Loucy (cell line): ENCODE measurements around the gene TRPV5.

Experiments
- H2AFZ ChIP-seq: fragments of 200-600 bp; sonication (generic); 2 replicates; pipeline ENCODE4 v1.6.0; 2016; ENCODE audit warnings: antibody characterized with exemption, mild to moderate bottlenecking, low read length, moderate library complexity
- H3F3A ChIP-seq: fragments of 200-600 bp; 2 replicates; pipeline ENCODE4 v1.6.0; 2016; ENCODE audit warnings: antibody characterized with exemption, low read depth, mild to moderate bottlenecking
- H3K27me3 ChIP-seq: fragments of 200-600 bp; sonication (generic); 2 replicates; pipeline ENCODE4 v1.6.1; 2014; ENCODE audit warnings: low read length, mild to moderate bottlenecking; ENCODE audit not compliant: insufficient read depth, poor library complexity, severe bottlenecking
- H3K36me3 ChIP-seq: fragments of 200-600 bp; sonication (generic); 2 replicates; pipeline ENCODE4 v1.6.1; 2016; ENCODE audit warnings: low read length; ENCODE audit not compliant: insufficient read depth
- H3K4me1 ChIP-seq: fragments of 200-600 bp; sonication (generic); 2 replicates; pipeline ENCODE4 v1.5.1; 2014; ENCODE audit warnings: low read length, mild to moderate bottlenecking; ENCODE audit not compliant: insufficient read depth, poor library complexity, severe bottlenecking
- H3K4me2 ChIP-seq: fragments of 200-600 bp; sonication (generic); 2 replicates; pipeline ENCODE4 v1.6.0; 2014; ENCODE audit warnings: antibody characterized with exemption, low read length, low read depth, mild to moderate bottlenecking; ENCODE audit not compliant: poor library complexity, severe bottlenecking
- H3K4me3 ChIP-seq: fragments of 200-600 bp; sonication (generic); 2 replicates; pipeline ENCODE4 v1.5.1; 2014; ENCODE audit warnings: low read length, mild to moderate bottlenecking, mixed read lengths; ENCODE audit not compliant: poor library complexity, severe bottlenecking
- H3K79me2 ChIP-seq: fragments of 200-600 bp; sonication (generic); 2 replicates; pipeline ENCODE4 v1.6.1; 2014; ENCODE audit warnings: low read length; ENCODE audit not compliant: insufficient read depth
- H3K9ac ChIP-seq: fragments of 200-600 bp; sonication (generic); 2 replicates; pipeline ENCODE4 v1.6.0; 2014; ENCODE audit warnings: mild to moderate bottlenecking, low read depth, low read length, moderate library complexity; ENCODE audit not compliant: poor library complexity, severe bottlenecking
- H3K9me2 ChIP-seq: fragments of 200-600 bp; sonication (generic); replicated peaks from 2 replicates; pipeline ENCODE4 v1.6.1; 2016; ENCODE audit warnings: low read depth, low read length, mixed read lengths
- H3K9me3 ChIP-seq: fragments of 200-600 bp; sonication (generic); 2 replicates; pipeline ENCODE4 v1.6.1; 2014; ENCODE audit warnings: mild to moderate bottlenecking, antibody characterized with exemption, low read length, low read depth; ENCODE audit not compliant: insufficient read depth
- H4K20me1 ChIP-seq: fragments of 200-600 bp; sonication (generic); 2 replicates; pipeline ENCODE4 v1.6.0; 2014; ENCODE audit warnings: antibody characterized with exemption, low read length, mild to moderate bottlenecking; ENCODE audit not compliant: insufficient read depth, poor library complexity, severe bottlenecking
- EZH2phosphoT487 ChIP-seq: fragments of 200-600 bp; IDR thresholded peaks from 2 replicates; pipeline ENCODE4 v1.6.1; 2018; ENCODE audit warnings: antibody characterized with exemption, mild to moderate bottlenecking, moderate library complexity, borderline replicate concordance
- TF ChIP-seq, protein P1 (sequence below): fragments of 200-600 bp; sonication (generic); conservative IDR thresholded peaks from 2 replicates; pipeline ENCODE4 v1.5.1; 2014; ENCODE audit warnings: mild to moderate bottlenecking, antibody characterized with exemption, low read length

TRPV5 gene

GRCh38 chr7:142875456-142875855 is 58.1 kb downstream of the TRPV5 start:
- H3K9me3 ChIP-seq, result no peaks in the 10 kb centered on the region
- H3K4me2 ChIP-seq, result no peak overlapping the region
- H2AFZ ChIP-seq, result no peak overlapping the region
- H3K4me1 ChIP-seq, result no peaks in the 10 kb centered on the region
- H3K9me2 ChIP-seq, result no peaks in the 10 kb centered on the region
- no peaks in the 10 kb centered on the region for H4K20me1 ChIP-seq
- no peaks in the 10 kb centered on the region; the same call in 1 of the 2 replicates for H3K36me3 ChIP-seq
- H3F3A ChIP-seq, result no peaks in the 10 kb centered on the region
- no peak overlapping the region for H3K9ac ChIP-seq
- no peaks in the 10 kb centered on the region for H3K27me3 ChIP-seq
- TF ChIP-seq, protein P1, sequence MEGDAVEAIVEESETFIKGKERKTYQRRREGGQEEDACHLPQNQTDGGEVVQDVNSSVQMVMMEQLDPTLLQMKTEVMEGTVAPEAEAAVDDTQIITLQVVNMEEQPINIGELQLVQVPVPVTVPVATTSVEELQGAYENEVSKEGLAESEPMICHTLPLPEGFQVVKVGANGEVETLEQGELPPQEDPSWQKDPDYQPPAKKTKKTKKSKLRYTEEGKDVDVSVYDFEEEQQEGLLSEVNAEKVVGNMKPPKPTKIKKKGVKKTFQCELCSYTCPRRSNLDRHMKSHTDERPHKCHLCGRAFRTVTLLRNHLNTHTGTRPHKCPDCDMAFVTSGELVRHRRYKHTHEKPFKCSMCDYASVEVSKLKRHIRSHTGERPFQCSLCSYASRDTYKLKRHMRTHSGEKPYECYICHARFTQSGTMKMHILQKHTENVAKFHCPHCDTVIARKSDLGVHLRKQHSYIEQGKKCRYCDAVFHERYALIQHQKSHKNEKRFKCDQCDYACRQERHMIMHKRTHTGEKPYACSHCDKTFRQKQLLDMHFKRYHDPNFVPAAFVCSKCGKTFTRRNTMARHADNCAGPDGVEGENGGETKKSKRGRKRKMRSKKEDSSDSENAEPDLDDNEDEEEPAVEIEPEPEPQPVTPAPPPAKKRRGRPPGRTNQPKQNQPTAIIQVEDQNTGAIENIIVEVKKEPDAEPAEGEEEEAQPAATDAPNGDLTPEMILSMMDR, result no peak
- TF ChIP-seq EZH2phosphoT487, result no peak
- H3K4me3 ChIP-seq, result no peak overlapping the region
- no peaks in the 10 kb centered on the region for H3K79me2 ChIP-seq

DNA sequence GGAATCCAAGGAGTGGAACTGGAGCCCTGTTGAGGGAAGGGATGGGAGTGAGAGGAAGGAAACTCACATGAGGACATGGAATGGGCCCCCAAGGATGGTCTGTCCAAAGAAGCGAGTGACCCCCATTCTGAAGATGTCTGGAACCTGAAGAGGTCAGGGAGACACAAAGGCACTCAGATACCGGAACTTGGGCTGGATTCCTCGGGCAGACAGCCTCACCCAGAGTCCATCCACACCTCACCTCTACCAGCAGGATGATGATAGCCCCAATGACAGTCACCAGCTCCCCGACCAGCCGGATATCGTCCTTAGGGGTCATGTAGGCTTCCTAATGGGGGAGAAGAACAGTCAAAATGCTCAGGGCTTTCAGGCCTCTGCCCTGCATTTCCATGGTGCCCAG is 58.7 kb downstream of the TRPV5 start:
- H3K27me3 ChIP-seq, result no peaks in the 10 kb centered on the region
- no peaks in the 10 kb centered on the region for H4K20me1 ChIP-seq
- H2AFZ ChIP-seq, result no peak overlapping the region
- no peak overlapping the region for H3K9ac ChIP-seq
- H3K79me2 ChIP-seq, result no peaks in the 10 kb centered on the region
- no peak overlapping the region for H3K4me3 ChIP-seq
- H3K4me2 ChIP-seq, result no peak overlapping the region
- no peaks in the 10 kb centered on the region for H3K4me1 ChIP-seq
- peaks cover 5% of the 10 kb centered on the region; the same call in 1 of the 2 replicates for H3K36me3 ChIP-seq
- no peaks in the 10 kb centered on the region for H3K9me2 ChIP-seq
- no peaks in the 10 kb centered on the region for H3K9me3 ChIP-seq
- TF ChIP-seq, protein P1, result no peak
- TF ChIP-seq EZH2phosphoT487, result no peak
- H3F3A ChIP-seq, result no peaks in the 10 kb centered on the region

- TF ChIP-seq, protein P1, result no peak
- no peak for TF ChIP-seq EZH2phosphoT487
- Histone ChIP-seq H3K9ac (no peak overlapping the region), H3F3A (no peaks in the 10 kb centered on the region), H2AFZ (no peak overlapping the region), H3K9me3 (no peaks in the 10 kb centered on the region), H3K27me3 (no peaks in the 10 kb centered on the region), H3K4me2 (no peak overlapping the region), H3K4me1 (no peaks in the 10 kb centered on the region), H3K79me2 (no peaks in the 10 kb centered on the region), H3K4me3 (no peak overlapping the region), H4K20me1 (no peaks in the 10 kb centered on the region), H3K36me3 (peaks cover 10% of the 10 kb centered on the region; the same call in 1 of the 2 replicates), H3K9me2 (no peaks in the 10 kb centered on the region)
These were observed 59.1 kb downstream of the TRPV5 start for GRCh38 chr7:142874409-142874808.
